Superior temporal gyrus (tissue), 1 donor: ENCODE results near the gene CNOT1.
"Not testable (repeated sequence)": the region's sequence is repeated elsewhere in the genome, so short reads cannot be mapped to it uniquely, and the experiment has no call there.

Experiments used
- DNase-seq: peaks from one replicate; pipeline ENCODE4 v3.0.0-alpha.2; 2016; ENCODE audit errors: extremely low spot score

Gene CNOT1

GRCh38 chr16:58629733-58630640 lies at the start of gene CNOT1:
TSS of gene CNOT1 (minus strand) at chr16:58629826. CDS start at chr16:58599337, 30,489 bp downstream.
- peak; percentile 99 for DNase-seq

GRCh38 chr16:58678716-58679115 lies 49.1 kb upstream of the CNOT1 start:
- peak; percentile 76 for DNase-seq

- no peak for DNase-seq
Measured at GRCh38 chr16:58678269-58678668, 48.6 kb upstream of the CNOT1 start.

DNA sequence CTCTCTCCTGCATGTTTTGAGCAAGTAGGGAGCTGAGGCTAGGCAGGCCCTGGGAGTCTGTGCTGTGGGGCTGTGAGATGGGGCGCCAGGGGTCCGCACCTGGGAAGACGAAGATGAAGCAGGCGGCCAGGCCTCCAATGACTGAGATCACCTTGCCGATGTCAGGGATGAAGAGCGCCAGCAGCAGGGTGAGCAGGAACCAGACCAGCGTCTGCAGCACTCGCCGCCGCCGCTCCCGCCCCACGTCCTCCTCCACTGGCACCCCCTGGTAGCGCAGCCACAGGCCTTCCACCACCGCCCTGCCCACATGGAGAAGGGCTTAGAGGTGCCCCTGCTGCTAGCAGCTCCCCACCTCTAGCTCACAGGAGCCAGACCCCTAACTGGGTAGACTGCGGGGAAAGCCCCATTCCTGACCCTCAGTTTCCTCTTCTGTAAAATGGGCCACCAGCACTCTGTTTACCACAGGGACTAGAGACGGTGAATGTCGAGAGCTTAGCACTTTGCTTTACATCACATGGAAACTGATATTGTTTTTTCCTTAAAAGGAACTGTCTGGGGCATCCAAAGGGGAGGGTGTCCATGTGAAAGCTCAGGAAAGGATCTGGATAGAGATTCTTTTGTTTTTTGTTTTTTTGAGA lies 41.4 kb upstream of the CNOT1 start:
- DNase-seq: no peak

DNA sequence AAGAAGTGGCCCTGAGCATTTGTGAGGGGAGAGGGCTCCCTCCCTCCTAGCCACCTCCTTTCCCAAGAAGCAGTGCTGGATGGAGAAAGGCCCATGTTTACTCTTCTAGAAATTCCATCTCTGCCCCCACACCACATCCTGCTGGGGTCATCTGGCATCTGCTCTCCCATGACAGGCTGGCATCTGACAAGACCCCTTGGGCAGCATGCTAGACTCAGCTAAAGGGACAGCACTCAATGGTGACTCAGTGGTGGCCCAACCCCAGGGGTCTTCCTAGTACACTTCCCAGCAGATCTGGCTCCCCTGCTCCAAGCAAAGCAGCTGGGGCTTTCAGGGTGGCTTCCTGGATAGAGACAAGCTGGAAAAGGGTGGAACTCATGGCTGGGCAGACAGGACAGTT lies 40.6 kb upstream of the CNOT1 start:
- DNase-seq: no peak

- no peak for DNase-seq
Measured at GRCh38 chr16:58665200-58665599, 35.6 kb upstream of the CNOT1 start.

DNA sequence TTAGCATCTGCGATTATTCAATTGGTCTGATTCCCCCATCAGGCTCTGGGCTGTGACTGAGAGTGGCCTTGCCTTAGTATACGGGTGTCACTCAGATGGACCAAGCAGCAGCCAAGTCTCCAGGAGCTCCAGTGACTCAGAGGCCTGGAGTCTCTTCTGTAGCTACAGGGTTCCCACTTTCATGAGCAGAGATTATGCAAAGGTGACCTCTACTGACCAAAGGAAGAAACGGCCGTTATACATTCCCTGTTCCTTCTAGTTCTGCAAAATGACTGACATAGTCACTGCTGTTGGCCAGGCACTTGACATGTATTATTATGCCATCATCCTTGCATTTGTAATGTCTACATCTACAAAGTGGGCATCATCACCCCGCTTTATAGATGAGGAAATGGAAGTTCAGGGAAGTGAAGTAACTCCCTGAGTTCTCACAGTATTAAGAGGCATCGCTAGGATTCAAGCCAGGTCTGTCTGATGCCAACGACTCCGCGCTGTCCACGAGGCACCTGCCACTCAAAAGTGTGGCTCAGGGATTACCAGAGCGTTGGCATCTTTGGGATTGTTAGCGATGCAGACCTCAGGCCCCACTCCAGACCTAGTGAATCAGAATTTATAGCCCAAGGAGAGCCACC lies 31.7 kb upstream of the CNOT1 start:
- peak; percentile 81 for DNase-seq

DNA sequence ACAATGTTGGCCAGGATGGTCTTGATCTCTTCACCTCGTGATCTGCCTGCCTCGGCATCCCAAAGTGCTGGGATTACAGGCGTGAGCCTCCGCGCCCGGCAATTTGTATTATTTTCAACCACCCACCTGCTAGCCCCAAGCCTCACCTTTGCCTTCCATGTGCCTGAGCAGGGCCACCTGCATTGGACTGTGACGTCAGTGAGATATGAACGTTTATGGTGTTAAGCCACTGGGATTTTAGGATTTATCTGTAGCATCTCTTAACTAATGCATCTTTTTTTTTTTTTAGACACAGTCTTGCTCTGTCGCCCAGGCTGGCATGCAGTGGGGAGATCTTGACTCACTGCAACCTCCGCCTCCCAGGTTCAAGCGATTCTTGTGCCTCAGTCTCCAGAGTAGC lies 30.3 kb upstream of the CNOT1 start:
- not testable (repeated sequence) for DNase-seq

DNA sequence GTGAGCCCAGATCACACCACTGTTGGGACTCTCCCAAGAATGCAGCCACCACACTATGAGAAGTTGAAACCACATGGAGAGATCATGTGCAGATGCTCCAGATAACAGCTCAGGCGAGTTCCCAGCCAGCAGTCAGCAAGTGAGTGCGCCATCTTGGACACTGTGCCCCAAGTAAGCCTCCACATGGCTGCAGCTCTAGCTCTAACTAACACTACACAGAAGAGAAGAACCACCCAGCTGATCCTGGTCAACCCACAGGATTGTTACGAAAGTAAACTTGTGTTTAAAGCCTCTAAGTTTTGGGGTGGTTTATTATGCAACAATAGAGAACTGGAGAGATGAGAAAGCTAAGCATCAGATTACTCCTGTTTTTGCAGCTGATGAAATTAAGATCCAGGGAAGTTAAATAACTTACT lies 29.2 kb upstream of the CNOT1 start:
- DNase-seq: no peak

- no peak for DNase-seq
Measured at GRCh38 chr16:58656899-58657298, 27.3 kb upstream of the CNOT1 start.

DNA sequence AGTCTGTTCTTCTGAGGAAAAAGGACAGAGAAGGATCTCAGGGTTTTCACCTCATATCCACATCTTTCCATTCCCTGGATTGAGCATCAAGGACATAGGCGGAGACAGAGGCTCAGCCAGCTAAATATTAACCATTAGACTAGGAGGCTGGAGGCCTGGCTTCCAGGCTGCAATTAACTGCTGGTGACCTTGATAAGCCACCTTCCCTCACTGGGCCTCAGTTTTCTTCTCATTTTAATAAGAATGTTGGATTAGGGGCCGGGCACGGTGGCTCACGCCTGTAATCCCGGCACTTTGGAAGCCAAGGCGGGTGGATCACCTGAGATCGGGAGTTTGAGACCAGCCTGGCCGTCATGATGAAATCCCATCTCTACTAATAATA lies 25.6 kb upstream of the CNOT1 start:
- DNase-seq: no peak

DNA sequence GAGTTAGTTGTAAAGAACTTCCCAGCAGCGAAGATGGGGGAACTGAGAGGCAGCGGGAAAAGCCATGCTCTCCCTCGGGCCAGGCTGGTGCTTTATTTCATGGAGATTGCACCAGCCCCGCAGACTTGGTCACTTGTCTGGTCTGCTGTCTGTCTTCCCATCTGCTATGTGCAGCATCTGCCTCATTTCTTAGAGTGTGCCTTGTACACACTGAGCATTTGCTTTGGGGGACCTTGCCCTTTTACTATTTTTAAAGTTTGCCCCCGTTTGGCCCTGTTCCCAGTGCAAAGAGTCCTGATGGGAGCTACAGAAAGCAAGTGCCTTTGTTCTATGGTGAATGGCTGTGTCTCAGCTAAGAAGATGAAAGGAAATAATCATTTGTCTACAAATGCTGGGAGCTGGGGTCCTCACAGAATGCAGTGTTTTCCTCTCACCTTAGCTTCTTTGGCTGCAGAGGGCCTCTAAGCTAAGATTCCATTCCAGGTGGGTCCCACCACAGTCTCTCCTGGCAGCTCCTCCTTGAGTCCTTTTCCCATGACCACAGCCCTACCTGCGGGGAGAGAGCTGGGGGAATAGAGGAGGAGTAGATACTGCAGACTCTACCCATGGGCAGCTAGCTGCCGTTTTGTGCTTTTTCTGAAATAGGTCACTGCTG lies 25.1 kb upstream of the CNOT1 start:
- DNase-seq: no peak

DNA sequence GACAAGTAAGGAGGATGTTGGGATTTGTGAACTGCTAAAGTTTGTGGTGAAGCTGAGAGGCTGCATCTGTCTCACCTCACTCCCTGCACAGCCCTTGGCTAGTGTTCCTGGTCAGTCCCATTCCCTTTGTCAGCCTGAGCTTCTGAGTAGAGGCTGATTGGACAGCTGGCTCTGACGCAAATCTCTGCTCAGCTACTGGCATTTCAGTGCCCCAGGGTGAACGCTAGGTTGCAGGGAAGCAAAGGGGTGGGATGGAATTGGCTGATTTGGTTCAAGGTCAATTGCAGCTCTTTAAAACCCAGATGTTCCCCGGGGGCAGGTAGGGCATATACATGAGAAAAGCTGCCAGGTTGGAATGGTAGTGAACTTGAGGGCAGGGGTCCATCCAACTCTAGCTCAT lies 23.1 kb upstream of the CNOT1 start:
- DNase-seq: no peak

DNA sequence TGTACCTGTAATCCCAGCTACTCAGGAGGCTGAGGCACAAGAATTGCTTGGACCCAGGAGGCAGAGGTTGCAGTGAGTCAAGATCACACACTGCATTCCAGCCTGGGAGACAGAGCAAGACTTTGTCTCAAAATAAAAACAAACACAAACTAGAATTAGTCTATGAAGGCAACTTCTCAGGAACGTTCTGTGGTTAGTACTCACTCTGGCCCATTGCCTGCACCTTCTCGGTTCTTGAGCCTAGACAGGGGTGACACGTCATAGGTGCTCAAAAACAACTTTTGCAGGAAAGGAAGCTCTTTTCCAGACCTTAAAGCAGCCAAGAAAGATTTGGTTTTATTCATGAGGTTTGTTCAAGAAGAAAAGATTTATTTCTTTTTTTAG lies 22.3 kb upstream of the CNOT1 start:
- DNase-seq: no peak

DNA sequence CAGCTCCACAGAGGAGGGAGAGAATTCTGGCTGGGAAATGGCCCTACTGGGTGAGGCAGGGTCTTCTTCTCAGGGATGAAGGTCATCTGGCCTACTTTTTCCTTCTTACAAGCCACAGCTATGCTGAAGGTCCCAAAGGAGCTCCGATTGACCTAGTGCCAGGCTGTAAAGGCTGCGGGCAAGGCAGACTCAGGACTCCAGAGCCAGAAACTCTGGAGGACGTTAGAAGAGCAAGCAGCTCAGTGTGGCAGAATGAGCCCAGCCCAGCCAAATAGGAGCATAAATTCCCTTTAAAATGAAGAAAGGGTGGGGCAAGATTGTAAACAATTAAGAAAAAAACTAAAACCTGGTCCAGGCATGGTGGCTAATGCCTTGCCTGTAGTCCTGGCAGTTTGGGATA lies 20.1 kb upstream of the CNOT1 start:
- no peak for DNase-seq

GRCh38 chr16:58647107-58647506 lies 17.5 kb upstream of the CNOT1 start:
- DNase-seq: no peak

GRCh38 chr16:58644765-58645487 lies 15.3 kb upstream of the CNOT1 start:
- no peak for DNase-seq

DNA sequence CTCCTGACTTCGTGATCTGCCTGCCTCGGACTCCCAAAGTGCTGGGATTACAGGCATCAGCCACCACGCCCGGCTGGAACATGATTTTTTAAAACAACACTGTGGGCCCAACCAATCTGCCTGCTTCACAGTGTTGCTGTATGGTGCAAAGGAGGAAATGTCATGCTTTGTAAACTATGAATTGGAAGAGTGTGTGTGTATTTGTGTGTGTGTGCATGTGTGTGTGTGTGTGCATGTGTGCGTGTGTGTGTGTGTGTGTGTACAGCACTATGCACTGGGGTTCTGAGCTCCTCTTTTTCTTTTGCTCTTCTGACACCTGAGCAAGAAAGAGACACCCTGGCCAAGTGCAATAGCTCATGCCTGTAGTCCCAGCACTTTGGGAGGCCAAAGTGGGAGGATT lies 14.5 kb upstream of the CNOT1 start:
- DNase-seq: no peak

DNA sequence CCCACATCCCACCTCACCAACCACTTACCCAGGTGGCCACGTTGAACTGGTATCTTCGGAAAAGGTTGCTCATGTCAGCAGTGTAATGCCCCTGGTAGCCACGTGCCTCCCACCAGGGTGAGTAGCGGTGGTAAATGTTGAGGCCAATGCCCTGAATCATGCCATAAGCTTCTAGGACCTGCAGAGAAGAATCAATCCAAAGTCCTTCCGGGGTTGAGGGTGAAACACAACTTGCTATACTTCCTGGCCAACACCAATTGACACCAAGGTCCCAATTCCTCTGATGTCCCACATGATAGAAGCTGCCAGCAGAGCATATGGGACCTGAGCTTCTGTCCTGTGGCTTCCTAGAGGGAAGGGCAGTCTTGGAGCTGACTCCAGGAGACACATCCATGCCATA lies 11.3 kb upstream of the CNOT1 start:
- no peak for DNase-seq

GRCh38 chr16:58639836-58640235 lies 10.2 kb upstream of the CNOT1 start:
- no peak for DNase-seq

DNA sequence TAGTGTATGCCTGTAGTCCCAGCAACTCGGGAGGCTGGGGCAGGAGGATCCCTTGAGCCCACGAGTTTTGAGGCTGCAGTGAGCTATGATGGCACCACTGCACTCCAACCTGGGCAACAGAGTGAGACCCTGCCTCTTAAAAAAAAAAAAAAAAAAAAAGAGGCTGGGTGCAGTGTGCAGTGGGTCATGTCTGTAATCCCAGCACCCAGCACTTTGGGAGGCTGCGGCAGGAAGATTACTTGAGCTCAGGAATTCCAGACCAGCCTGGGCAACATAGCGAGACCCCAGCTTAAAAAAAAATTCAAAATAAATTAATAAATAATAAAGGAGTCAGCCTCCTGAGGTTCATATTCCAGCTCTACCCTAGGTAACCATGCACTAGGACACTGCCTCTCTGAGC lies 9.6 kb upstream of the CNOT1 start:
- DNase-seq: no peak
